Measurements from ENCODE around the gene KRT39.

The KRT39 gene

GRCh38 chr17:40966848-40967247 is at the start of gene KRT39:
Gene KRT39 (minus strand): TSS chr17:40966948. CDS start chr17:40966856, 92 bp downstream.
- in situ Hi-C loops (cut with HindIII; ENCODE audit: low sequenced_read_pairs), result no loop called here
- TF ChIP-seq CTCF (IDR thresholded peaks at IDR 0.05; ENCODE audit: low read depth, low read length), result no peak

GRCh38 chr17:41015454-41015853 is 48.7 kb upstream of the KRT39 start:
- no peak for TF ChIP-seq CTCF (IDR thresholded peaks at IDR 0.05; ENCODE audit: low read depth, low read length)
- in situ Hi-C loops (cut with HindIII; ENCODE audit: low sequenced_read_pairs), result no loop called here
- no peak for DNase-seq (ENCODE audit: low read depth, low spot score)
- no peak overlapping the region for H3K4me3 ChIP-seq (ENCODE audit: low read depth, low read length)

More at GRCh38 chr17:40966848-40967247, at the start of gene KRT39:
- no peak for DNase-seq (ENCODE audit: low read depth, low spot score)
- H3K4me3 ChIP-seq (ENCODE audit: low read depth, low read length), result no peak within 1 kb of the TSS

- no peak for TF ChIP-seq CTCF (IDR thresholded peaks at IDR 0.05; ENCODE audit: low read depth, low read length)
- no peak overlapping the region for H3K4me3 ChIP-seq (ENCODE audit: low read depth, low read length)
- in situ Hi-C loops (cut with HindIII; ENCODE audit: low sequenced_read_pairs), result no loop called here
- DNase-seq (ENCODE audit: low read depth, low spot score), result no peak
Observed at GRCh38 chr17:41013606-41014005, 46.9 kb upstream of the KRT39 start.

- TF ChIP-seq CTCF (IDR thresholded peaks at IDR 0.05; ENCODE audit: low read depth, low read length), result no peak
- in situ Hi-C loops (cut with HindIII; ENCODE audit: low sequenced_read_pairs), result no loop called here
- no peak overlapping the region for H3K4me3 ChIP-seq (ENCODE audit: low read depth, low read length)
Observed at GRCh38 chr17:41013181-41013580, 46.4 kb upstream of the KRT39 start.

GRCh38 chr17:41012326-41013120 is 45.8 kb upstream of the KRT39 start:
- no peak for TF ChIP-seq CTCF (IDR thresholded peaks at IDR 0.05; ENCODE audit: low read depth, low read length)
- no peak overlapping the region for H3K4me3 ChIP-seq (ENCODE audit: low read depth, low read length)
- no peak for DNase-seq (ENCODE audit: low read depth, low spot score)
- in situ Hi-C loops (cut with HindIII; ENCODE audit: low sequenced_read_pairs), result no loop called here

More at GRCh38 chr17:41013181-41013580, 46.4 kb upstream of the KRT39 start:
- no peak for DNase-seq (ENCODE audit: low read depth, low spot score)

GRCh38 chr17:41010441-41010840 is 43.7 kb upstream of the KRT39 start:
- no peak for TF ChIP-seq CTCF (IDR thresholded peaks at IDR 0.05; ENCODE audit: low read depth, low read length)
- DNase-seq (ENCODE audit: low read depth, low spot score), result no peak
- in situ Hi-C loops (cut with HindIII; ENCODE audit: low sequenced_read_pairs), result no loop called here
- H3K4me3 ChIP-seq (ENCODE audit: low read depth, low read length), result no peak overlapping the region

All from astrocyte of the spinal cord (primary cell).